ENCODE data around the gene RAB3GAP1.

Gene RAB3GAP1

DNA sequence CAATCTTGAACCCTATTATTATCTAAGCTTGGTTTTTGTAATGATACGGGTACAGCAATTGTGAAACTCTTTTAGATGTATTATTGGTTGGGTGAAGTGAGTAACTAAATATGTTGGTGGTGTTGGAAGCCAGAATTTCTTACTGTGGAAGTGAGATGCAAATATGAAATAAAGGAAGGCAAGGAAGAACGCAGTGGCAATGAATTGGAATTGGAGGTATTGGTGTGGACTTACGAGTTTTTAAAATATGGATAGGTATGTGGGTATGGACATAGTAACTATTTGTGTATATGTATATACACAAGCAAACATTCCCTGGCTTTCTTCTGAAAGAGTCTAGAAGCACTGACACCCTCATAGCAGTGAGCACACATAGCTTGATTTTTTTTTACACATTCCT is 105.8 kb downstream of the RAB3GAP1 start:
- in situ Hi-C loops (cut with MboI; ENCODE audit: low sequenced_read_pairs), result no loop called here

DNA sequence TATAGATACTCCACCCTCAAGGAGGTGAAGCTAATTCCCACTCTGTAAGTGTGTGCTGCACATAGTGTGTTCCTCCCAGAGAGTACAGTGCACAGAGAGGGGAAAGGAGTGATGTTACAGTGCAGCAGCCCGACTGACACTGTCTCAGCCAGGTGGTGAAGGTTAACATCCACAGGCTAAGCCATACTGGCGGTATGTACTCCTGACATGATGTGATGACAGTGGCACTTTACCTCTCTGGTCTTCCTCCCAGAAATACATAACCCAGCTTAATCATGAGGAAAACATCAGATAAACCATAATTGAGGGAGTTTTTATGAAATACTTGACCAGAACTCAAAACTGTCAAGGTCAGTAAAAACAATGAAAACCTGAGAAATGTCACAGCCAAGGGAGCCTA is 107.1 kb downstream of the RAB3GAP1 start:
- in situ Hi-C loops (cut with MboI; ENCODE audit: low sequenced_read_pairs), result no loop called here

DNA sequence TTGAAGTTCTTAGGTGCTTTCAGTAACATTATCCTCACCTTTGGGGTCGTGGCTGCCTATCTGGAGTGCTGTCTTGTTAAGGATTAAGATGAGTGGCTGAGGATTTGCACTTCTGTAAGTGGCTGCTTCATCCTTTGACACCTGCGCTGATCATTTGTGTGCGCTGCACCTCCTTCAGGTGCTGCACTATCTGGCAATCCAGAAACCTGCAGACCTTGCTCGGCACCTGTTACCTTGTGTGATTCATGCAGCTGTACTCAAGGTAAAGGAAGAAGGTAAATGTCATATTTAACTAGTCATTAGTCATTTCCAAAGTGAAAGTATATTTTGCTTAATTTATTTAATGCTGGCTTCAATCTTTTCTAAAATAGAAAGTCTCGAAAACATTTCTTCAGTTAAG is 110.3 kb downstream of the RAB3GAP1 start:
- in situ Hi-C loops (cut with MboI; ENCODE audit: low sequenced_read_pairs), result no loop called here

DNA sequence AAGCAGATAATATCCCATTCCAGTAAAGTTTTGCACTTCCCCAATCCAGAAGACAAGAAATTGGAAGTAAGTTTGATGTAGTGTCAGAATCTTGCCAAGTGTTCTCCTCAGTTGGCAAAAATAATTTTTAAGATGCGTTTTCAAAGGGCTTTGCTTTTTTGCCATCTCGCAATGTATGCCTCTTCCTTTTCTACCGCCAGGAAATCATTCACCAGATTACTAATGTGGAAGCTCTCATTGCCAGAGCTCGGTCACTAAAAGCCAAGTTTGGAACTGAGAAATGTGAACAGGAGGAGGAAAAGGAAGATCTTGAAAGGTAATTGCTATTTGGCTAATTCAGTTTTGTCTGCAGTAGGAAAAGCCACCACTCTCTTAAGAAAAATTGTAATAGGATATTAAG is 110.7 kb downstream of the RAB3GAP1 start:
- in situ Hi-C loops (cut with MboI; ENCODE audit: low sequenced_read_pairs), result no loop called here

DNA sequence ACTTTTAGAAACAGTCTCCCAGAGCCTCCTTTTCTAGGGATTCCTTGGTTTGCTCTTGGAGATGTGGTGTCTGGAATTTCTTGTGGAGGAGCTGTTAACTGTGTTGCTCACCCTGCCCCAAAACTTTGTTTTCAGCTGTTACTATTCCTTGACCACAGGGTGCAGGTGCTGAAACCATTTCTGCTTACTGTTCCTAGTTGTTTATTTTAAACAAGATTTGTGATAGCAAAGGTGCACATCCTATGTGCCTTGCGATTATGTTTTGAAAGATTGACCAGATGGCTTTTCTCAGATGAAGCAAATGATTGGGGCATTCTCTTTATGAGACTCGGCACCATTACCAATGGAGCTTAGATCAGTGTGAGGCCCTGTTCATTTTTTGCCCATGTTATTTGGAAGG is 111.2 kb downstream of the RAB3GAP1 start:
- in situ Hi-C loops (cut with MboI; ENCODE audit: low sequenced_read_pairs), result no loop called here

DNA sequence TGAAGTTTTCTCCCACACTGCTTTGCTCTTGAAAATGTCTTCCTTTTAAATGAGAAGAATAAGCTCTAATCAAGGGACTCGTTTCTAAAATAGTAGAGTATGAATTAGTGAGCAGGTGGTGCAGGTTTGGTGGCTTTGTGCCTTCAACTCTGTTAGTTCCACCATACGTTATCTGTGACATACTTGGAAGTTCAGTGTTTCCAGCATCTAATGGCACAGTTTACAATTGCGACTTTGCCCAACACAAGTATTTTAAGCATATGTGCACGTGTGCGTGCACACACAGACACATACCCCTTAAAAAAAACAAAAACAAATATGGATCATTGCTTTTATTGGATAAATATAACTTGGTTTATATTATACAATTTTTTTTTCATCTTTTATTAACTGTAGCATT is 111.8 kb downstream of the RAB3GAP1 start:
- in situ Hi-C loops (cut with MboI; ENCODE audit: low sequenced_read_pairs), result no loop called here

DNA sequence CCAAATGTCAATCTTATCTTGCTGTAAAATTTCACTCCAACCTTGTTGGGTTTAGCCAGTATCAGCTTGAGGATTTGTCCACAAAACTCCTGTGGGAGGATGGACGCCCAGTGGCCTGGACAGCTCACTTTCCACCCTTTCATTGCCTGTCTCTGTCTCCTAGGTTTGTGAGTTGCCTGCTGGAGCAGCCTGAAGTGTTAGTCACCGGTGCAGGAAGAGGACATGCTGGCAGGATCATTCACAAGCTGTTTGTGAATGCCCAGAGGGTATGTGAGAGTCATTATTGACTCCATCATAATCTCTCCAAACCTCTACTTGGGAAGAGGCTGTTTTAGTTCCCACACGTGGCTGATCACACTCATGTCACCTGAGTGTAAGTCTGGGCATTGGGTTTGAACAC is 112.3 kb downstream of the RAB3GAP1 start:
- in situ Hi-C loops (cut with MboI; ENCODE audit: low sequenced_read_pairs), result no loop called here

DNA sequence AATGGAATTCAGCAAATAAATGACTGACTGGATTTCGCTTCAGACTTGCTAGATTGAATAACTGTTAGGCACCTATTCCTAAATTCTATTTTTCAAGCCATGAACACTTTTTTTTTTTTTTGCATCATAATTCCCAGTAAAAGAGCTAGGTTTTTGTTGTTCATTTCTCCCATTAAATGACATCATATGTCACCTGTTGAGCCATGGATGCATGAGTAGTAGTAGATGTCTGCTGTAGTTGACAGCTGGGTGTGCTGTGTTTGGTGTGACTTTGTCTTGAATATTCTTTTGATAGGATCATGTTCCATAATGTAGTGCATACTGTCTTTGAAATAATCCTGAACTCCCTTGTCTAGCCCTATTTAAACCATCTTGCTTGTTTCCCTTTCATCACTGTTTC is 115.2 kb downstream of the RAB3GAP1 start:
- in situ Hi-C loops (cut with MboI; ENCODE audit: low sequenced_read_pairs), result no loop called here

DNA sequence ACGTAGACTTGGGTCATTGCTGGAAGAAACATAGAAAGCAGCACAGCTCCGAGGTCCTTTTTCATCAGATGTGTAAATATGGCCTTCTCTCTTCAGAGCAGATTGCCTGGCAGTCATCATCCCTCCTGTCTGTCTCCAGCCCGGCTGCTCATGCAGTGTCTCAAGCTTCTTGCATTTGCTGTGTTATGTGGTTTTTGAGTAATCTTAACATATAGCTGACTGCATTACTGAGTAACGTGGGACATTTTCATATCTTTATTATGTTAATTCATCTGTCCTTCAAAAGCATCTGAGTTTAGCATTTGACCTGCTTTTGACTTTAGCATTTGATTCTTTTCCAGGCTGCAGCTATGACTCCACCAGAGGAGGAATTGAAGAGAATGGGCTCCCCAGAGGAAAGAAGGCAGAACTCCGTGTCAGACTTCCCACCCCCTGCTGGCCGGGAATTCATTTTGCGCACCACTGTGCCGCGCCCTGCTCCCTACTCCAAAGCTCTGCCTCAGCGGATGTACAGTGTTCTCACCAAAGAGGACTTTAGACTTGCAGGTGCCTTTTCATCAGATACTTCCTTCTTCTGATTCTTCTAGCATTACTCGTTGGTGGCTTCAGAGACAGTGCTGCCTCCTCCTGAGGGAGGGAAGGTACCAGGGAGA is 116.2 kb downstream of the RAB3GAP1 start:
- in situ Hi-C loops (cut with MboI; ENCODE audit: low sequenced_read_pairs), result no loop called here

DNA sequence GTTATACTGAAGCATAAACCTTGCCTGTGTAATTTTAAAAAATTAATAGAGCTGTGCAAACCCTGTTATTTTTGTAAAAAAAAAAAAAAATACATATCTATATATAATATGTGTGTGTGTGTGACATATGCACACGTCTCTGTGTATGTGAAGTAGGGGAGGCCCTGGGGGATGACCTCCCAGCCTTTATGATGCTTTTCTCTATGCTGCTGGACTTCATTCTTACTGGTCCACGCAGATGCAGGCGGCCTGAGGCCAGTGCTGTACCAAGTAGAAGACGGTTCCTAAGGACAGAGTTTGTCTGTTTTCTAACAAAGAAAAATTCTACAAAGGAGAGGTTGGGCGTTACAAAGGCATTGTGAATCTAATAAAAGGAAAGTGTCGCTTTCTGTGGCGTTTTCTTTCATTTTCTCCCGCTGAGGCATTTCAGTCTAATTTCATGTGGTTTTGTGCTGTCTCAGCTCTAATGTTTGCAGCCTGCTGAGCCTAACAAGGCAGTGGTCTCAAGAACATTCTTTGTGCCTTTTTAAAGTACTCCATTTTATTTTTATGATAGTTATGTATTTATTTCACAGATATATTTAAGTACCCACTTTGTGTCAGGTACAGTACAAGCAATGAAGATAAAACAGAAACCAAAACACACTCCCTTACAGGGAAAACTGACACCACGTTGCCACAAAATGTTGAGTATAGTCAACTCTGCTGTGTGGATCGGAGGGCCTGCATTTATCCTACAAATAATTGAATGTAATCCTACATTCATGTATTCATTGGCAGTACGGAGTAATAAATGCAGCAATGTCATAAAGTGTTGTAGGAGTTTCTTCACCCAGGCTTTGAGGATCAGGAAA is 118.0 kb downstream of the RAB3GAP1 start:
- in situ Hi-C loops (cut with MboI; ENCODE audit: low sequenced_read_pairs), result no loop called here

DNA sequence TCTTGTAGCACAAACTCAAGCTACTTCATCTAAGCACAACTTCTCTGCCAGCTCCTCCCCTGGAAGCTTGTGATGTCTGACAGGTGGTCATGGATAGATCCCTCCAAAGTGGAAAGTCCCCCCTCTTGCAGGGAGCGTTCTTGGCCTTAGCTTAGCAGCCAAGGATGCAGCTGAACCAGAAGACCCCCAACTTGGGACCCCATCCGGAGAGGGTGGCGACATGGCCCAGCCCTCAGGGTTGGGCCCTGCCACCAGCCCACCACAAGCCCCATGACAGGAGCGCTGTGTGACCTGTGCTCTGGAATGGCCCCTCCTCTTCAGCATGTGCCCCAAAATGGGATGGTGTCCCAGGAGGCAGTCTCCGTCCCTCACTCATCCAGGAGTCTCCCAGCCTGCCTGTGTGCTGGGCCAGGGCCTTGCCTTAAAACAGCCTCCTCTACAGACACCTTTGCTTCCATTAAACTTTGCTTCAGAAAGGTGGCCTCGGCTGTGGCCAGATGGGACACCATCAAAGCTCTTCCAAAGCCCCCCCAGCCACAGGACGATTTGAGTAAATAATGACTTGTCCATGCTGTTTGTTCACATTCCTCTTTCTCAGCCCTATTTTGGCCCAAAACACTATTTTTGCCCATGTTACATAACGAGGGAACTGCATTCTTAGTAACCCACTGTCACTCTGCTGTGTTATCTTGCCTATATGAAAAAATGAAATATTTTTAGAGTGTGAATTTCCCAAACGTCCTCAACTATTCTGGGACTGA is 122.1 kb downstream of the RAB3GAP1 start:
- in situ Hi-C loops (cut with MboI; ENCODE audit: low sequenced_read_pairs), result no loop called here

DNA sequence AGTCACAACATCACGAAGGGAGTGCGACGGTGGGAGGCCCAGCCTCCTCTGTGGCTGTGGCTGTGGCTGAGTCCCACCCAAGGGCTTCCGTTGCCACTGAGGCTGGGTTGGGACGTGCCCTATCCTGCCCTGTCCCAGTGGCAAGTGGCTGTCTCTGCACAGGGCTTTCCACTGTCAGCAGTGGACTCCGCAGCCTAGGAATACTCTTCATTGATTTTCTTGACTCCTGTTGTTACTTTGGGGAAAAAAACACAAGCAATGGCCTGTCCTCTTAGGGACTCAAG is 122.7 kb downstream of the RAB3GAP1 start:
- in situ Hi-C loops (cut with MboI; ENCODE audit: low sequenced_read_pairs), result no loop called here

DNA sequence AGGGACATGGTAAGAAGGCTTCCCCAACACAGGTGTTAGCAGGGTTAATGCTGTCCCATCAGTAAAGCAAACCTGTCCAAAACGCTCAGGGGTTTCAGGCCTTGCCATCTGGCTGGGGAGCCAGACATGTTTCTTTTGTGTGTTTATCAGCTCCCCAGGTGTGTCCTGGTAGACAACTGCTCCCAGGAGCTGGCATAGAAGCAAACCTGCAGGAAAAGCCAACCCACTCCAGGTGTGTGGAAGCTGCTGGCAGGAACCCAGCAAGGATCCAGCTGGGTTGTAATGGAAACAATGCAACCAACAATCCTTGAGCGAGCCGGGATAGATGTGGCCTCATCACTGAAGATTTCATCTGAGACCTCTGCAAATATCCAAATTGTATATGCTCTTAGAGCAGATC is 123.1 kb downstream of the RAB3GAP1 start:
- in situ Hi-C loops (cut with MboI; ENCODE audit: low sequenced_read_pairs), result no loop called here

DNA sequence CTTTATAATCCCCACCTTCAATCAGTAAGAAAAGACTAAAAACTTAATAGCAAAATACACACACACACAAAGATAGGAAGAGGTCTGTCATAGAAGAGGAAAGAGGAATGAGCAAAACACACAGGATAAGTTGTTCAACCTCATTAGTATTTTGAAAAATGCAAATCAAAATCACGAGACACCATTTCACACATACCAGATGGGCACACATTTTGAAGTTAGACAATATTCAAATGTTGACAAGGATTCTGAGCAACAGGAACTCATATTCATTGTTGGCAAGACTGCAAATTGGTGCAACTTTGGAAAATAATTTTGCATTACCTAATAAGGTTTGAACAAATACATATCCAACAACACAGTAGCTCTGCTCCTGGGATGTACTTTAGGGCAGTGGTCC is 127.6 kb downstream of the RAB3GAP1 start:
- in situ Hi-C loops (cut with MboI; ENCODE audit: low sequenced_read_pairs), result no loop called here

DNA sequence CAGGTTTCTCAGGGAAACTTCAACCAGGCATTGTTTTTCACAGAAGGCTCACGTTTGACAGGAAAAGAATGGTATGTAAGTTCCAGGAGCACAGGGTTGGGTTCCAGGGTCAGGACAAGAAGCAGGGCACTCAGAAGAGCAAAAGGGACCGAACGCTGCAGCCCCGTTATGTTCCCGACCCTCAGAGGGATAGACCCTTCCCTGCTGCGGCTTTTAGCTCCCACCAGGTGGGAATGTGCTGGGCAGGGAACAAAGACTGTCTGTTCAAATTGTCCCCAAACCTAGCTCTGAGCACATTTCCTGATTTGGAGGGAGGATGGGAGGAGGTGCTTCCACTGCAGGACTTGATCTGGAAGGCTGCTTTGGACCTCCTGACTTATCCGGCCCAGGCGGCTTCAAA is 130.1 kb downstream of the RAB3GAP1 start:
- in situ Hi-C loops (cut with MboI; ENCODE audit: low sequenced_read_pairs), result no loop called here

DNA sequence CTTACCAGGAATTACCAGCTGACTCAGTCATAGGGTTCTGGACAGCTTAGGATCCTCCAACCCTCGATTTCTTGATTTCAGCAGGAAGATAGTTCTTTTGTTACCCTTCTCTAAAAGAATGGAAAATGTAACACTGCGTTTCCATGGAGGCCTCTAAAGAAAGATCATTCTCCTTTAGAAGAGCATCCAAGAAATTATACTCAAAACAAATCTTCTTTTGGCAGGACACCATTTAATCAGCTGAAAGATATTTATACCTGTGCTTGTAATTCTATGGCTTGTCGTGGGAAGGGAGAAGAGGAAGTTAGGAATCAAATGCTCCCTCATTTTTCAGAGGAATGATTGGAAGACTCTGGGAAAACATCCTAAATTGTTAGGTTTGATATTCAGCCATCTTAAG is 130.5 kb downstream of the RAB3GAP1 start:
- in situ Hi-C loops (cut with MboI; ENCODE audit: low sequenced_read_pairs), result no loop called here

DNA sequence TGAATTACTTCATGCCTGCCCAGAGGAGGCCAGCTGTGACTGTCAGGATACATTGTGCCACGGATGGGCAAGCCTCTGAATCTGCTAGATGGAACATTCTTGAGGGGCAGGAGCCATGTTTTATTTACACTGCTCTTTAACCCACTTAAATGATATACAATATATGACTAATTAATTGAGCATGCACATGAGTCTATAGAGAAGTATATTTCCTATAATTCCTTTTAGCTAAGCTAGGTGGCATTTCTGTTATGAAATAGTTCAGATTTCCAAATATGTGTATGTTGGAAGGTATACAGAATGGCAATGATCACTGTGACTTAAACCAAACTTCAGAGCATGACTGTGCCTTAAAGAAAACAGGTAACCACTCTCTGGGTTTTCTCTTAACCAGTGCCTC is 131.7 kb downstream of the RAB3GAP1 start:
- in situ Hi-C loops (cut with MboI; ENCODE audit: low sequenced_read_pairs), result no loop called here

DNA sequence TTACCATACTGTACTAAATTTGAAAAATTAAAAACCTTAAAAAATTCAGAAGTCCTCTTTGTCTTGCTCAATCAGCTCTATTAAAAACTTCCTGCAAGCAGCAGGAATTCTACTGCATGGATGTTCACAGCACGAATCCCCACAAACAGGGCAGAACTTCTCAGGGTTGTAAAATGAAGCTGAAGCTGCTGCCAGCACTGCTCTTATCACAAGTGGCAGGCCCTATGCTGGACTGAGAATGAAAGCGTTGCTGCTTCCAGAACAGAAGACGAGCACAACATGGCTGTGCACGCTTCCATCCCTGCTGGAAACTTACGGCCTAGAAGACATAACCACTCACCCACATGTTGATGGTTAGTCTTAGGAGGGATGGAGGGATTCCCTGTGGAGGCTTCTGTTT is 134.0 kb downstream of the RAB3GAP1 start:
- in situ Hi-C loops (cut with MboI; ENCODE audit: low sequenced_read_pairs), result no loop called here

DNA sequence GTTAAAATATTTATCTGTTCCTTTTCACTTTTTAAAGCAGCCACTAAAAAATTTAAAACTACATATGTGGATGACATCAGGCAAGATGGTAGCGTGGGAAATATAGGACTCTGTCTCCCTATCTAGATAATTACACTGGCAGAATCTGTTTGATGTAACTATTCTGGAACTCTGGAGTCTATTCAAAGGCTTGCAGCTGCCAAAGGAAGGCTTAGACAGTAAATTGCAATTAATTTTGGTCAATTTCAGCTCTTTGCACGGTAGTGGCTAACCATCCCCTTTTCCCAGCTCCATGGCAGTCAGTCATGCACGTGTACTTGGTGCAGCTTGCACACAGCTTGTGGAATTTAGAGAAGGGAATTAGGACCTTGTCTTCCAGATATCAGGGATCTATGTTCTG is 135.2 kb downstream of the RAB3GAP1 start:
- in situ Hi-C loops (cut with MboI; ENCODE audit: low sequenced_read_pairs), result no loop called here

DNA sequence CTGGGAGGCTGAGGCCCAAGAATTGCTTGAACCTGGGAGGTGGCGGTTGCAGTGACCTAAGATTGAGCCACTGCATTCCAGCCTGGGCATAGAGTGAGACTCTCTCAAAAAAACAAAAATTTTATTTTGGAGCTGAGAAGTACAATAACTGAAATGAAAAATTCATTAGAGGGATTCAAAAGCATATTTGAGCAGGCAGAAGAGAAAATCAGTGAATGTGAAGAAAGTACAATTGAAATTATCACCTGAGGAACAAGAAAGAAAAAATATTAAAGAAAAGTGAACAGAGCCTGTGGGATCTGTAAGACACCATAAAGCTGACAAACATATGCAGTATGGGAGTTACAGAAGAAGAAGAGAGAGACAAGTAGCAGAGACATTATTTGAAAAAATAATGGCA is 137.1 kb downstream of the RAB3GAP1 start:
- in situ Hi-C loops (cut with MboI; ENCODE audit: low sequenced_read_pairs), result no loop called here

DNA sequence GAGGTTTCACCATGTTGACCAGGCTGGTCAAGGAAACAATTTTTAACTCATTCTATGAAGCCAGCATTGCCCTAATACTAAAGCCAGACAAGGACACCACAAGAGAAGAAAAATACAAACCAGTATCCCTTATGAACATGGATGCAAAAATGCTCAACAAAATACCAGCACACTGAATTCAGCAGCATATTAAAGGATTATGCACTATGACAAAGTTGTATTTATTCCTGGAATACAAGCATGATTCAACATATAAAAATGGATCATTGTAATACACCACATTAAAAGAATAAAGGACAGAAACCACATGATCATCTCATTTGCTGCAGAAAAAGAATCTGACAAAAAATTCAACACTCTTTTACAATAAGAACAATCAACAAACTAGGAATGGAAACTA is 138.7 kb downstream of the RAB3GAP1 start:
- in situ Hi-C loops (cut with MboI; ENCODE audit: low sequenced_read_pairs), result no loop called here

DNA sequence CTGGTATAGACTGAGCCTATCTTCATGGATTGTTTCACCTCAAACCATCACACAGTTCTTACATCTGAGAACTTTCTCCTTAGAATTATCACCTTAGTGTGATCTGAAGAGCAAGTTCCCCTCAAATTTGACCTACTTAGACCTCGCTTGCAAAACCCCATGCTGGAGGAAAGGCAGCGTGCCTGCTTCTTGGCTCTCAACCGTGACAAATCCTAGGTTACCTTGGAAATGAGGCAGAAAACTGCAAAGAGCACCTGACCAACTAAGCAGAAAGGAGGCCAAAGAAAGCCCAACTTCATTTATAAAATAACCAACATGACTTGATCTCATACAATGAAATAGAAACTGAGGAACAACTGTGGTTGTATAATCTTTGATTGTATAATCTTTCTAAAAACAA is 146.4 kb downstream of the RAB3GAP1 start:
- in situ Hi-C loops (cut with MboI; ENCODE audit: low sequenced_read_pairs), result no loop called here
